ENCODE data around the gene MANSC1. TPM values are rescaled to one million over a fixed set of nuclear protein-coding genes. Genes with fewer than 3 reads are reported as not detected.

Gene MANSC1
- total and polyA plus RNA-seq, 9 of the 15 experiments (the other 6 are each of a cell fraction or from before 2014, with no cell fraction given): 0.76 to 8.6 (median 3.1) TPM

- TF ChIP-seq ZNF57 (CRISPR knock-in tag; IDR thresholded peaks at IDR 0.05) (no peak), MAFG (tag; conservative IDR thresholded peaks at IDR 0.05) (no peak), TCF7L2 (IDR thresholded peaks at IDR 0.05; ENCODE audit: low read depth, low read length) (no peak), BCOR (IDR thresholded peaks at IDR 0.05) (no peak), BCL6 (CRISPR knock-in tag; IDR thresholded peaks at IDR 0.05) (no peak), ZNF217 (CRISPR knock-in tag; IDR thresholded peaks at IDR 0.05) (no peak), ZNF384 (IDR thresholded peaks at IDR 0.05; ENCODE audit: low read depth, low read length) (0 out of 2 replicates have a peak, but pooled peaks have one; percentile 13), SNAPC5 (CRISPR knock-in tag; IDR thresholded peaks at IDR 0.05) (no peak), TCF3 (CRISPR knock-in tag; IDR thresholded peaks at IDR 0.05) (0 out of 2 replicates have a peak, but pooled peaks have one; percentile 1), SMC3 (conservative IDR thresholded peaks at IDR 0.05; ENCODE audit: insufficient read depth, low read depth, low read length) (no peak), CBX1 (IDR thresholded peaks at IDR 0.05; ENCODE audit: low read depth) (no peak), ZNF644 (tag; IDR thresholded peaks at IDR 0.05; ENCODE audit: low read depth) (no peak), MIER1 (IDR thresholded peaks at IDR 0.05; ENCODE audit: low read depth) (no peak), ZFP1 (CRISPR knock-in tag; IDR thresholded peaks at IDR 0.05) (no peak), HMG20B (CRISPR knock-in tag; IDR thresholded peaks at IDR 0.05) (no peak), TAF7 (tag; IDR thresholded peaks at IDR 0.05) (no peak), MBD2 (IDR thresholded peaks at IDR 0.05; ENCODE audit: borderline replicate concordance, low read depth) (peak; percentile 51; the same call in 1 of the 2 replicates), XRCC5 (IDR thresholded peaks at IDR 0.05; ENCODE audit: low read depth, low read length) (no peak), ESRRA (IDR thresholded peaks at IDR 0.05; ENCODE audit: borderline replicate concordance, low read depth) (no peak), CEBPZ (IDR thresholded peaks at IDR 0.05; ENCODE audit: borderline replicate concordance, low read depth, low read length) (no peak), HLTF (IDR thresholded peaks at IDR 0.05) (no peak), MAFF (IDR thresholded peaks at IDR 0.05; ENCODE audit: low read length) (no peak), ZBTB1 (CRISPR knock-in tag; IDR thresholded peaks at IDR 0.05; ENCODE audit: borderline replicate concordance, low read depth) (no peak), FOXO4 (CRISPR knock-in tag; IDR thresholded peaks at IDR 0.05) (no peak), LARP7 (IDR thresholded peaks at IDR 0.05) (no peak), CTBP1 (IDR thresholded peaks at IDR 0.05; ENCODE audit: borderline replicate concordance) (peak; percentile 73; the same call in 1 of the 2 replicates), RBM17 (IDR thresholded peaks at IDR 0.05; ENCODE audit: borderline replicate concordance, low read depth, low read length) (no peak)
Measured at GRCh38 chr12:12356896-12357718, 7.1 kb upstream of the MANSC1 start, which contains the start of gene BORCS5 (continued).

Data from K562 (cell line).